Lower lobe of right lung (tissue), 2 donors: Measurements from ENCODE around the gene PLEK2. TPM values are rescaled to one million over a fixed set of nuclear protein-coding genes. Genes with fewer than 3 reads are reported as not detected.
"Not testable (repeated sequence)": the region's sequence is repeated elsewhere in the genome, so short reads cannot be mapped to it uniquely, and the experiment has no call there.

ENCODE experiments used
- ATAC-seq, 2 donors: fragments of 200-7000 bp; cut with Tn5 transposase; one replicate each; pipeline ENCODE4 v1.9.1; 2020 to 2022; ENCODE audit warnings: mild to moderate bottlenecking in 2 of 2, moderate library complexity in 2 of 2
- DNase-seq: peaks from one replicate; pipeline ENCODE4 v3.0.0-alpha.2; 2020
- H3K27ac ChIP-seq: fragments of 200-600 bp; one replicate; pipeline ENCODE4 v1.8.0; 2022
- H3K27me3 ChIP-seq: fragments of 200-600 bp; one replicate; pipeline ENCODE4 v1.8.0; 2022; ENCODE audit warnings: low read depth
- H3K36me3 ChIP-seq: fragments of 200-600 bp; one replicate; pipeline ENCODE4 v1.8.0; 2022; ENCODE audit warnings: mild to moderate bottlenecking
- H3K4me1 ChIP-seq: fragments of 200-600 bp; one replicate; pipeline ENCODE4 v1.8.0; 2022
- H3K4me3 ChIP-seq: fragments of 200-600 bp; one replicate; pipeline ENCODE4 v1.8.0; 2022; ENCODE audit warnings: mild to moderate bottlenecking
- H3K9me3 ChIP-seq: fragments of 200-600 bp; one replicate; pipeline ENCODE4 v1.8.0; 2022
- intact Hi-C: fragments of 100-400 bp; cut with DNase I; formaldehyde crosslinking; loops from one replicate; pipeline ENCODE4 v1.11.0; 2022
- total RNA-seq: library from RNA; stranded (reverse); fragmentation: NEBNext Ultra II Directional; extraction: Animal tissue kit (Norgen Biotek cat#: 25700); gene quantifications from one replicate; pipeline ENCODE4 v1.2.1, GENCODE V29; 2021
- TF ChIP-seq, protein P1 (sequence below): fragments of 200-600 bp; IDR thresholded peaks from one replicate; pipeline ENCODE4 v1.8.0; 2022; ENCODE audit warnings: antibody characterized with exemption, mild to moderate bottlenecking
- donor health status: DM: no; HTN: yes; CAD: no; lungs with severe emphysema.

PLEK2 gene
- total RNA-seq, 1 donor from 2014 or later: 2.3 TPM

- H3K9me3 ChIP-seq: no peaks in the 10 kb centered on the region
- ATAC-seq (no peak), DNase-seq (no peak)
- intact Hi-C loops: no loop called here
- peaks cover 19% of the 10 kb centered on the region for H3K4me1 ChIP-seq
- peaks cover 7% of the 10 kb centered on the region for H3K27me3 ChIP-seq
- H3K36me3 ChIP-seq: no peaks in the 10 kb centered on the region
- H3K27ac ChIP-seq: no peak overlapping the region
- no peak overlapping the region for H3K4me3 ChIP-seq
- TF ChIP-seq, protein P1, sequence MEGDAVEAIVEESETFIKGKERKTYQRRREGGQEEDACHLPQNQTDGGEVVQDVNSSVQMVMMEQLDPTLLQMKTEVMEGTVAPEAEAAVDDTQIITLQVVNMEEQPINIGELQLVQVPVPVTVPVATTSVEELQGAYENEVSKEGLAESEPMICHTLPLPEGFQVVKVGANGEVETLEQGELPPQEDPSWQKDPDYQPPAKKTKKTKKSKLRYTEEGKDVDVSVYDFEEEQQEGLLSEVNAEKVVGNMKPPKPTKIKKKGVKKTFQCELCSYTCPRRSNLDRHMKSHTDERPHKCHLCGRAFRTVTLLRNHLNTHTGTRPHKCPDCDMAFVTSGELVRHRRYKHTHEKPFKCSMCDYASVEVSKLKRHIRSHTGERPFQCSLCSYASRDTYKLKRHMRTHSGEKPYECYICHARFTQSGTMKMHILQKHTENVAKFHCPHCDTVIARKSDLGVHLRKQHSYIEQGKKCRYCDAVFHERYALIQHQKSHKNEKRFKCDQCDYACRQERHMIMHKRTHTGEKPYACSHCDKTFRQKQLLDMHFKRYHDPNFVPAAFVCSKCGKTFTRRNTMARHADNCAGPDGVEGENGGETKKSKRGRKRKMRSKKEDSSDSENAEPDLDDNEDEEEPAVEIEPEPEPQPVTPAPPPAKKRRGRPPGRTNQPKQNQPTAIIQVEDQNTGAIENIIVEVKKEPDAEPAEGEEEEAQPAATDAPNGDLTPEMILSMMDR: no peak
Measured at GRCh38 chr14:67416085-67416484, 4.1 kb upstream of the PLEK2 start.

GRCh38 chr14:67415610-67416009 lies 3.6 kb upstream of the PLEK2 start:
- DNase-seq, H3K27ac ChIP-seq, H3K4me3 ChIP-seq, H3K9me3 ChIP-seq, H3K36me3 ChIP-seq, ATAC-seq, intact Hi-C loops, H3K27me3 ChIP-seq: not testable (repeated sequence)
- H3K4me1 ChIP-seq: peaks cover 19% of the 10 kb centered on the region

- intact Hi-C loops: no loop called here
- Histone ChIP-seq H3K27me3 (peaks cover 7% of the 10 kb centered on the region), H3K27ac (no peak overlapping the region), H3K4me3 (no peak overlapping the region), H3K9me3 (no peaks in the 10 kb centered on the region), H3K36me3 (no peaks in the 10 kb centered on the region), H3K4me1 (peaks cover 19% of the 10 kb centered on the region)
- DNase-seq (no peak), ATAC-seq (peak; percentile 35 to 49)
- TF ChIP-seq, protein P1: no peak
Measured at GRCh38 chr14:67413806-67414769, 2.1 kb upstream of the PLEK2 start.

DNA sequence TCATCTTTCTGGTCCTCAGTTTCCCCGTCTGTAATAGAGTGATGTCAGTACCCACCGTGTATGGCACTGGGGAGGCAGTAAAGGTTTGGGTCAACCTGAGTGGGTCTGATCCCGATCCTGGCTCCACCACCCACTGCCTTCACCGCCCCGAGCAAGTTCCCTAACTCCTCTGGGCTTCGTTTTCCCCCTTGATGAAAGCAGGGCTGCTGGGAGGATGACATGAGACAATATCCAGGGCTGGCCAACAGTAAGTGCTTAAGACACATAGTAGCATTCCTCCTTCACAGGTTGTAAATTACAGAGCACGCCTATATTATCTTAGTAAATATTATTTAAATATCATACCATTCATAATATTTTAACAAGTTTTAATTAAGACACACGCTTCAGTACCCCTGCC lies 595 bp downstream of the PLEK2 start:
- peak in 1 of 2 donors; percentile 2 for ATAC-seq
- TF ChIP-seq, protein P1: no peak
- H3K27ac ChIP-seq: no peak overlapping the region

DNA sequence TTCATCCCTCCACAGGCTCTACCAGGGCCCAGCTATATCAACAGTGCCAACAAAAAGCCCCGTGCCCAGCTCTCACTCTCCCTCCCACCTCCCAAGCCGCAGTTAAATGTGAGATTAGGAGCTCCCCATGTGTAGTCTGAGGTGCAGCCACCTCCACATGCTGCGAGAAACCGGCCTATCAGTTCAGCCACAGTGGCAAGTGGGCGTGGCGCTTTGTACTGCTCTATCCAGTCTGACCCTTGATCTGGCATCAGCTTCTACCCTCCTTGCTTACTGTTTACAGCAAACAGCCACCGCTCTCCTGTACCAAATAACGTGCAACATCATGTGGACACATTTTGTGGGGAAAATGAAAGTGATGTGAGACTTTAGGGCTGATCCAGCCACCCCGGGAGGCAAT lies 1.7 kb downstream of the PLEK2 start:
- no peaks in the 10 kb centered on the region for H3K36me3 ChIP-seq
- no peak overlapping the region for H3K27ac ChIP-seq
- peaks cover 19% of the 10 kb centered on the region for H3K4me1 ChIP-seq
- ATAC-seq (no peak), DNase-seq (no peak)
- TF ChIP-seq, protein P1: no peak
- intact Hi-C loops: no loop called here
- H3K4me3 ChIP-seq: no peak overlapping the region
- no peaks in the 10 kb centered on the region for H3K9me3 ChIP-seq
- H3K27me3 ChIP-seq: peaks cover 7% of the 10 kb centered on the region

More for the DNA sequence above, 595 bp downstream of the PLEK2 start:
- DNase-seq: no peak
- intact Hi-C loops: no loop called here
- Histone ChIP-seq H3K9me3 (no peaks in the 10 kb centered on the region), H3K4me1 (peaks cover 19% of the 10 kb centered on the region), H3K36me3 (no peaks in the 10 kb centered on the region), H3K4me3 (peak overlapping the region; percentile 58), H3K27me3 (peaks cover 7% of the 10 kb centered on the region)

- Histone ChIP-seq H3K27me3 (peaks cover 7% of the 10 kb centered on the region), H3K4me1 (peaks cover 19% of the 10 kb centered on the region), H3K4me3 (no peak overlapping the region), H3K9me3 (no peaks in the 10 kb centered on the region), H3K27ac (no peak overlapping the region), H3K36me3 (no peaks in the 10 kb centered on the region)
- TF ChIP-seq, protein P1: no peak
- no peak for DNase-seq
- no peak for ATAC-seq
- intact Hi-C loops: no loop called here
Measured at GRCh38 chr14:67409461-67409860, 2.5 kb downstream of the PLEK2 start.

GRCh38 chr14:67408122-67408801 lies 3.7 kb downstream of the PLEK2 start:
- DNase-seq, ATAC-seq, H3K36me3 ChIP-seq, H3K27me3 ChIP-seq, H3K27ac ChIP-seq, H3K9me3 ChIP-seq, H3K4me3 ChIP-seq, intact Hi-C loops: not testable (repeated sequence)
- peaks cover 13% of the 10 kb centered on the region for H3K4me1 ChIP-seq
